ENCODE results near the gene EML4. TPM values are rescaled to one million over a fixed set of nuclear protein-coding genes. Genes with fewer than 3 reads are reported as not detected.

Gene EML4
- total and polyA plus RNA-seq, 10 of the 15 experiments (the other 5 are each of a cell fraction or from before 2014, with no cell fraction given) = 23.1 to 91.3 (median 77.4) TPM

- TF ChIP-seq PKNOX1 (IDR thresholded peaks at IDR 0.05) (peak; percentile 23; the same call in 1 of the 2 replicates), TCF3 (IDR thresholded peaks at IDR 0.05; ENCODE audit: borderline replicate concordance, insufficient read depth, low read depth, low read length) (no peak), SIN3A (IDR thresholded peaks at IDR 0.05; ENCODE audit: low read depth, low read length) (no peak), POLR2AphosphoS5 (IDR thresholded peaks at IDR 0.05; ENCODE audit: low read length) (no peak; the same call in 1 of the 2 replicates), FOS (IDR thresholded peaks at IDR 0.05; ENCODE audit: borderline replicate concordance, extremely low read depth, insufficient read length) (no peak), CREB1 (IDR thresholded peaks at IDR 0.05; ENCODE audit: low read depth) (peak; percentile 46; the same call in 1 of the 2 replicates), ZNF592 (IDR thresholded peaks at IDR 0.05) (no peak), EZH2 (IDR thresholded peaks at IDR 0.05; ENCODE audit: borderline replicate concordance, control insufficient read depth, low read depth, low read length) (no peak), ZNF217 (IDR thresholded peaks at IDR 0.05) (peak; percentile 55), NR2C1 (IDR thresholded peaks at IDR 0.05) (no peak), NKRF (conservative IDR thresholded peaks at IDR 0.05) (no peak), KAT2A (conservative IDR thresholded peaks at IDR 0.05; ENCODE audit: control insufficient read depth, low read depth, low read length) (no peak), PAX5 (IDR thresholded peaks at IDR 0.05; ENCODE audit: borderline replicate concordance, low read depth, low read length) (no peak), SREBF2 (IDR thresholded peaks at IDR 0.05; ENCODE audit: low read length) (no peak), TARDBP (IDR thresholded peaks at IDR 0.05; ENCODE audit: borderline replicate concordance) (no peak), MYC (IDR thresholded peaks at IDR 0.05; ENCODE audit: insufficient read depth, insufficient read length, insufficient replicate concordance, low read length, severe bottlenecking) (no peak), POLR2AphosphoS2 (IDR thresholded peaks at IDR 0.05; ENCODE audit: low read depth, low read length) (no peak), RBBP5 (conservative IDR thresholded peaks at IDR 0.05) (no peak), FOXK2 (IDR thresholded peaks at IDR 0.05) (no peak), RFX5 (IDR thresholded peaks at IDR 0.05; ENCODE audit: low read depth, low read length) (no peak), TAF1 (IDR thresholded peaks at IDR 0.05; ENCODE audit: borderline replicate concordance, low read depth, low read length) (no peak)
Observed at GRCh38 chr2:42127425-42128424, 41.4 kb upstream of the EML4 start (continued).
